NCI-H226 (cell line): ENCODE data around the gene CDADC1.
A peak's percentile ranks its signal among the peaks of the same experiment; 100 is the strongest.
"Not testable (repeated sequence)": the region's sequence is repeated elsewhere in the genome, so short reads cannot be mapped to it uniquely, and the experiment has no call there.

Experiments used
- DNase-seq: peaks from one replicate; pipeline ENCODE4 v3.0.0-alpha.2; 2015

CDADC1 gene

DNA sequence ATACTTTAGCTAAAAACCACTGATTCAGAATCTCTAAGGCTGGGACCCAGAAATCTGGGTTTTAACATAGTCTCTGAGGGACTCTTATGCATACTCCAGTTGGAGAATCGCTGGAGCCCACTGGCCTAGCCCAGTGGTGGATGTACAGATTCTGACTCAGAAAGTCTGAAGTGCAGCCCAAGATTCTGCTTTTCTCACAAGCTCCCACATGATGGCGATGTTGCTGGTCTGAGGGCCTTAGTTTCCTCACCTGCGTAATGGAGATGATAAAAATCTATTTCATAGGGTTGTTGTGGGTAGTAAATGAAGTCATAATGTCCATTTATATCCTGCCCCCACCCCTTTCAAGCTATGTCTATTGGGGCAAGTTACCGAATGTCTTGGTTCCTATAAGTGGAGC, 7.7 kb upstream of the CDADC1 start:
- peak; percentile 38 for DNase-seq

DNA sequence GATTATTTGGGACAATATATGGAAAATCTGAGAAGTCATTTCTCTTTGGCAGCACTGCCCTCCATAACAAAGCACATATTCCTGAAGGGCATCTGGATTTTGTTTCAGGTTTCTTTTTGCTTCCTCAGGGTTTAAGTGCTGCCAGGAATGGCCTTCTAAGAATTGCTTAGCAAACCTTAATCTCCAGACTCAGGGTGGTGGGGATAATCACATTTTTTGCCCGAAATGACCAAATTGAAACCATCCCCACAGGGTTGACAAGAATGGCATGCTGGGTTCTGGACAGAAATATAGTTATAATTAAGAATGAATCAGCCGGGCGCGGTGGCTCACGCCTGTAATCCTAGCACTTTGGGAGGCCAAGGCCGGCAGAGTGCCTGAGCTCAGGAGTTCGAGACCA, 6.4 kb upstream of the CDADC1 start:
- DNase-seq = no peak

DNA sequence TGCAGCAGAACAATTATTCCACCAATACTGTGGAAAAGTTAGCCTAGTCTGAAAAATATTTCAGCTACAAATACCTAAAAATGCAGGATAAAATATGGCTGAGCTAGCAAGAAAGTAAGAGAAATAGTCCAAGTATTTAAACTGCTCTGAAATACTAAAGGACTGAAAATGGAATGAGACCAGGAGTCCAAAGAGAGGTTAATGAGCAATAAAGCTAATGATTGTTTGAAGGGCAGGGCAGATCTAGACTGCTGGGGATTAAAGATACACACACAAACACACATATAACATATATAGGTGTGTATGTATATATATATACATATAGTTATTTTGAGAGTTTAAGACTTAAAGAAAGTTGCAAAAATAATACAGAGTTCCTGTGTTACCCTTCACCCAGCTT, 2.6 kb upstream of the CDADC1 start:
- DNase-seq = no peak

DNA sequence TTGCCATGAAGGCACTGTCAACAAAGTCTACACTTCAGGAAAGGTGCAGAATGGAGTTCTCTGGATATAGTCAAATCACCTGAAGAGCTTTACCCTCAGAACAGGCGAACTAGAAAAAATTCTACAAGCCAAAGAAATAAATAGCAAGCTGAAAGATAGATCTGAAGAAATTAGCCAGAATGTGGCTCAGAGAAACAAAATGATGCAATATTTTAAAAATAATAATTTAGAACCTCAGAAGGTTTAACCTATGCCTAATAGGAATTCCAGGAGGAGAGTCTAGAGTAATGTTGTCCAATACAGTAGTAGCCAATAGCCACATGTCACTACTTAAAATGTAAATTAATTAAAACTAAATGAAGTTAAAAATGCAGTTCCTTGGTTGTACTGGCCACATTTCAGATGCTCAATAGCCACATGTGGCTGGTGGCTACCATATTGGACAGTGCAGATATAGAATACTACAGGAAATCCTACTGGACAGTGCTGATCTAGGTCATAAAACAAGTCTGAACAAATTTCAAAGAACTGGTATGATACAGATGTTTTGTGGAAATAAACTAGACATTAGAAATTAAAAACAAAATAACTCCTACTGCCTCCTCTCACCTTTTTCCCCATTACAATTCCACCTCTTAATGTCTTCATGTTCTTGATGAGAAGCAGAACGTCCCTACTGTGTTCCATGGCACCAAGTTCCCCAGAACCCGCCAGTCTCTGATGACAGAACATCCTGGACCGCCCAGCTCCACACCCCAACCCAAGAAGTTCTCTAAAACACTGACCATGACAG, 679 bp upstream of the CDADC1 start:
- no peak for DNase-seq

DNA sequence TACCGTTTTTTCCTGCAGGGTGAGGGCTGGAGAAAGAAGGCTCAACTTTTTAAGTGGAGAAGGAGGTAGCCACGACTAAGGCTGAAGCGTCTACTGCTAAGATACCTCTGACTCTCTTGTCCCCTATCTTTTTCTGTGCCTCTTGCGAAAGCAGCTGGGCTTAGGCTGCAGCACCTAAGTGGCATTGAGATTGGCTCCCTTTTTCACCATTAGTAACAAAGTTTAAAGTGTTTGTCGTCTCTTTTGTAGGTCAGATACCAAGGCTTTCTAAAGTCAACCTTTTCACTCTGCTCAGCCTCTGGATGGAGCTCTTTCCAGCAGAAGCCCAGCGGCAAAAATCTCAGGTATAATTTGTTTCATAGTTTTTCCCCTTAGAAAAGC, 887 bp downstream of the CDADC1 start:
- no peak for DNase-seq

GRCh38 chr13:49251326-49251725, 3.6 kb downstream of the CDADC1 start:
- DNase-seq = no peak

DNA sequence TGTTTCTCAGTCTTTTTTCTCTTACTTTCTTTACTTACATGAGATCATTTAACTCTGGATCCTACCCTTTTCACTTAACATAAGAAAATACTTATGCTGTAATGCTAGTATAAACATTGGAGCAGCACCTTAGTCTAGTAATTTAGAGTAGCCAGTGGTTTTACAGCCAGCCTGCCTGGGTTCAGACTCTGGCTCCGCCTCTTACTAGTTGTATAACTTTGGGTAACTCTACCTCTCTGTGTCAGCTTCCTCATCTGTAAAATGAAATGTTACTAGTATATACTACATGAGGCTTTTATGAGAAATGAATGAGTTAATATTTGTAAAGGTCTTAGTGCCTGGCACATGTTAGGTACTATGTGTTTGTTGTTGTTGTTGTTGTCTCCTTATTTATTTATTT, 5.6 kb downstream of the CDADC1 start:
- DNase-seq = no peak

- no peak for DNase-seq
Observed at GRCh38 chr13:49254007-49254406, 6.3 kb downstream of the CDADC1 start.

- no peak for DNase-seq
Observed at GRCh38 chr13:49256841-49257240, 9.1 kb downstream of the CDADC1 start.

DNA sequence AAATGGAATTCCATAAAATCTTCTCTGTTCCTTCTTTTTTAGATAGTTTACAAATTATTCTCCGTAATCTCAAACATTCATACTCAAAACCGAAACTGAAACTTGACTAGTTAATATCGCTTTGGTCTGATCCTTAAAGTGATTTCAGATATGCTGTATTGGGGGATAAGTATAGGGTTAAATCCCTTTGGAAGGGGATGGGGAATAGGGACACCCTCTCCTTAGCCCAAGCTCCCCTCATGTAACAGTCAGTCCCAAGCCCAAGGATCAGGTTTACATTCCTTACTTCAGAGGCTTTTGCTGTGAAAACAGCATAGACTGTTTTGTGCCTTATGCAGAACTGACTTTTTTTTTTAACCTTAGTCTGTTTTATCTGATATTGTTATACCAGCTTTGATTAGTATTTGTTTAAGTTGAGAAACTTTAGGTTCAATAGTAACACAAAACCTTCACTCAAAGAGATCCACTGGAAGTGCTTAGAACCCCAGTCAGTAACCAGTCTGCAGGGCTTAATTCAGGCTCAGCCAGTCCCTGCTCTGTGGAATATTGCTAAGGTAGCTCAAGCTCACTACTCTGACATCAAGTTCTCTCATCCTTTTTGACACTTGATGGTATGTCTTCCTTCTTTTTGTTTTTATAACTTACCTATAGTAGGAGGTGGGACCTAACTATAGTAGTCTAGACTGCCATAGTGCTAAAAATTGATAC, 10.5 kb downstream of the CDADC1 start:
- DNase-seq = no peak

- DNase-seq = no peak
Observed at GRCh38 chr13:49259586-49259985, 11.9 kb downstream of the CDADC1 start.

GRCh38 chr13:49262634-49263033, 14.9 kb downstream of the CDADC1 start:
- DNase-seq = no peak

DNA sequence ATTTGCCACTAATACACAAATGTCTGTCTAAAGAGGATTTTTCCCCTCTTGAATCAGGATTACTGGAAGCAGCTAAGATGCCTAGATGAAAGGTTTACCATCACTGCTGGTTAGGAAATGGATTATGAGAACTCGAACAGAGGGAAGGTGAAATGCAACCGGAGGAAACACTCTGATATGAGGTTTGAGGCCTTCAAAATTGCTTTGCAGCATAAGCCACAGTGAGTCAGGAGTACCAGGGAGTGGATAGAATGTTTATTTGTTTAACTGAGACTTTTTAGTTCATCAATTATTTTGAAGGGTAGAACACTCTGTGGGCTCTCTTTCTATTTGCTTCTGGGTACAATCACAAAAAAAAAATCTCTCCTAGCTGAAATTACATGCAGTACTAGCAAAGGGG, 18.1 kb downstream of the CDADC1 start:
- DNase-seq = no peak

DNA sequence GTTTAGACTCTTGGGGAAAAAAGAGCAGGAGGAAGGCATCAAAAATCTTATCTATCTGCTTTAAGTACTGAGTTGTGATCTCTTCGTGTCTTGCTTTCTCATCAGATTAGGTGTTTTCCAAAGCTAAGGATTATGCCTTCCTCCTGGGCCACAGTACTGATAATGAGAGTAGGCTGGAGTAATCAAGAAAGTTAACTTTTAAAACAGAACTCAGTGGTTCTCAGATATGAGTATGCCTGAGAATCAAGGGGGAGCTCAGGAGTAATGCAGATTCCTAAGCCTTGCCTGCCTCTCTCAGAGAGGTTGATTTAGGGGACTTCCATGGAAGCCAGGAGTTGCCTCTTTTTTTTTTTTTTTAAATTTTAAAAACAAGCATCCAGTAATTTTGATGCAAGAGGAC, 23.5 kb downstream of the CDADC1 start:
- DNase-seq = no peak

- DNase-seq = no peak
Observed at GRCh38 chr13:49272296-49272695, 24.6 kb downstream of the CDADC1 start.

DNA sequence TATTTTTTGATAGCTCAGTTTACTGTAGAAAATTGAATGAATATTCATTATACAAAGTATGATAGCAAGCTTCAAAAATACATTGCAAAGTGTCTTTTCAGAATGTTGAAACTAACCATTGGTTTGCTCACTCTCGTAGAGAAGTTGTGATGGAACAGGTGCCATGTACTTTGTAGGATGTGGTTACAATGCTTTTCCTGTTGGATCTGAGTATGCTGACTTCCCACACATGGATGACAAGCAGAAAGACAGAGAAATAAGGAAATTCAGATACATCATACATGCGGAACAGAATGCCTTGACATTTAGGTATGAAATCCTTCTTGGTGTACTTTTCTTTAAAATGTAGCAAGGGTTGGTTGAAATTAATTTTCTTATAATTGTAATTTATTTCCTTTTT, 30.5 kb downstream of the CDADC1 start:
- no peak for DNase-seq

GRCh38 chr13:49279112-49279511, 31.4 kb downstream of the CDADC1 start:
- DNase-seq = no peak

DNA sequence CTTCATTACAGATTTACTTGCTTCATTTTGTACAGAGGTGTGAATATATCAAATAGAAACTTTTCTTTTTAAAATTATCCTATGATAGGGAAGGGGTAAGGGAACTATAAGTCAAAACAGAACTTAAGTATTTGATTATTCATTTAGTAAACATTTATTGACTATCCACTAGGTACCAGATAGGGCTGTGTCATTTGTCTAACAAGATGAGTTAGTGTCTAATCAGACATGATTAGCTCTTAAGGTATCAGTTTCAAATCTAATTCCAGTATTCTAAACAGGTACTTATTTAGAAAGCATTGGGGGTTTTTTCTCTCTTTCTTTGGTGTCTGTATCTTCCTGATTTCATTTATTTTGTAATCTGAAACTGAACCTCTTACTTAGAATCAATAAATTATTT, 32.2 kb downstream of the CDADC1 start:
- no peak for DNase-seq

DNA sequence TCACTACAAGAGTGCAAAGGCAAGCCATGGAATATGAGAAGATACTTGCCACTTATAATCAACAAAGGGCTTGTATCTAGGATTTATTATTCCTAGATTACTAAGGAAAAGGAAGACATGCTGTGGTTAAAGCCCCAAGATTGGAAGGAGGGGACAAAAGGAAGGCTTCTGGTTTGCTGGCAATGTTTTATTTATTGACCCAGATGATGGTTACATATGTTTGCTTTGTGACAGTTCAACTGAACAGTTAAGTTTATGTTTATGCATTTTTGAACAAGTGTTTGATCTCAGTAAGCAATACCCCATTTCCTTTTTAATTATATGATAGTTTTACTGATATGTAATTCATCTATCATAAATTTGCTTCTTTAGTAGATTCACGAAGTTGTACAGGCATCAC, 40.3 kb downstream of the CDADC1 start:
- no peak for DNase-seq

DNA sequence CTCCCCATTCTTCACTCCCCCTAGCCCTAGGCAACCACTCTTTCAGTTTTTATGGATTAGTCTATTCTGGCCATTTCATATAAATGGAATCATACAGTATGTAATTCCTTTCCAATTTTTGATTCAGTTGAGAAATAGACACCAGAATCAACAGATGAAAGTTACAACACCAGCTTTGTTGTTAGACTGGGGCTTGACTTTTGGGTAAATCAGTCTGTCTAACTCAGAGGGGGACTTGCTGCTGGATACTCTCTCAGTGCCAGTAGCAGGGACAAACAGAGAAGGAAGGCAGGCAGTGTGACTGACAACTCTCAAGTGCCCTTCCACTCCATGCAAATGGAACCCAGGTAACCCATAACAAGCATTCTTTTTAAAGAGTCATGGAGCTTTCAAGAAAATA, 40.7 kb downstream of the CDADC1 start:
- no peak for DNase-seq

DNA sequence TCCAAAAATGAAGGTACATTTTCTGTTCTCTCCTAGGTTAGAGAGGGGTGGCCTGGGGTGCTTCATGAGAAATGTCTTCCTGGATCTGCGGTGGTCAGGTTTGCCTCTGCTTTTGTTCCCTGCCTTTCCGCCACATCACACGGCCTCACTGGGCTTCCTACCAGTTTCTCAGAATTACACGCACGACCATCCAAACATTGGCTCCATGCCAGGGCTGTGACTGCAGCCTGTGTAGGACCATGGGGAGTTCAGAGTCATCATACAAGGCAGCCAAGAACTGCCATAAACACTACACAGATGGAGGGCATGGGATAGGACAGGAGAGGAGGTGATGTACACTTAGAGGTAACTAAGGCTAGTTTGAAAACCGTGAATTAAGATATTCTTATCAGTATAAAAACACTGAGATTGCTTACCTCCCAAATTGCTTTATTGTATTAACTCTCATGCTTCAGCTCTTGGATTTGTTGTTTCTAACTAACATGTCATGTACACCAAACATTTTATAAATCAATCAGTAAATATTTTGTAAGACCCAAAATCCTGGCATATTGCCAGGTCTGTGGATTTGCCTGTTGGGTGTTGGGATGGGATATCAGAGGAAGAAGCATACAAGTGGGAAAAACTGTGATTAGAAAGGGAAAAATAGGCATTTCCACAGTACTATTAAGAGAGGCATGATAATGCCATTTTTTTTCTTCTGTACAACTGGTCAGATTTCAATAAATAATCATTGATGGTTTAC, 45.2 kb downstream of the CDADC1 start:
- no peak for DNase-seq

GRCh38 chr13:49294723-49295122, 47.0 kb downstream of the CDADC1 start:
- not testable (repeated sequence) for DNase-seq

DNA sequence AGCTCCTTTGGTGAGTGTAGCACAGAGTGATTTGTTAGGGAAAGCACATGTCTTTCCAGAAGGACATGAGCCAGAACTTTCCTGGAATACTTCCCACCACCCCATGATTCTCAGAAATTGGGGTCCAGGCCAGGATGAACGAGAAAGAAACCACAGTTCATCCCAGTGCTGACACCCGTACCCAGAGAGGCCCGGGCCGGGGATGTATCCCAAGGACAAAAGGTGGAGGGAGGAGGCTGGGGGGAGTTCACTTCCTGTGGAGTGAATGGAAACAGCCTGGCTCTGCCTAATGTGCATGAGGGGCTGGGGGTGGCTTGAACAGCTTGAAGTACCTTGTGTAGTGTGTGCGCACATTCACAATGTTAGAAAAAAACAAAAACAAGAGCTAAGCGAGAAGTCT, 47.5 kb downstream of the CDADC1 start:
- no peak for DNase-seq

- no peak for DNase-seq
Observed at GRCh38 chr13:49296659-49297058, 48.9 kb downstream of the CDADC1 start.
